GM18511 (cell line): Measurements from ENCODE around the gene CSTB.

ENCODE experiments used
- ATAC-seq: cut with Tn5 transposase; IDR thresholded peaks from one replicate; pipeline ENCODE4 v1.9.1; 2021; ENCODE audit warnings: mild to moderate bottlenecking, moderate library complexity; ENCODE audit not compliant: unreplicated experiment

The CSTB gene

DNA sequence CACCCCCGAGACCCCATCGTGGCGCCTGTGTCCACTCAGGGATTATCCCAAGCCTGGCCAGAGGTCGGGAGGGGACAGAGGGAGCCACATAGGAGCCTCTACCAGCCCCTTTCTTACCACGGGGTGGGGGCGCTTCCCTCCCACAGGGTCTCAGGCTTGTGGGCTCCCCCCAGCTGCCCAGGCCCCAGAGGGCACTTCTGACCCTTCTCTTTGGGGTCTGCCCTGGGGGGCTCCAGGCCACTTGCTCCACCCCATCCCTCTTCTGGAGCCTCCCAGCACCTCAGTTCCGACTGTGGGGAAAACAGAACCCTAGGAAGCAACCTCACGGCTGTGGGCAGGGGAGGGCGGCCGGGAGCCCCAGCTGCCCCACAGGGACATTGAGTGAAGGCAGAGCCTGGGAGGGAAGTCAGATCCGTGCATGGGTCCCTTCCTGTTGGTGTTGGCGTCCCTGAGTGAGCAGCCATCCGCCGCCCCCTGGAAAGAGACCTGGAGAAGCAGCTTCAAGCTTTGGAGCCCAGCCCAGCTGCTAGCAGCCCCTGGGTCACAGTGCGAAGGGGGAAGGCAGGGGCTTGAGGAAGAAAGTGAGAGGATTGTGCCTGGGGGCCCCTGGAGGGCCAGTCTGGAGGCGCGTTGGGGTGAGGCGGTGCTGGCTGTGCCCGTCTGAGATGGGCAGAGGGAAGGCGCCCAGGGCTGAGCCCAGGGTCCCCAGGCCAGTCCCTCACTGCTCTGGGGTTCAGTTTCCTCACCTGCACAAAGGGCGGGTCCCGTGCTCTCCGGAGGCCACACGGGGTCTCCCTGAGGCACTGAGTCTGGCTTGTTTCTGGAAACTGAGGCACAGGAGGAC, 35.4 kb upstream of the CSTB start:
- ATAC-seq: no peak

DNA sequence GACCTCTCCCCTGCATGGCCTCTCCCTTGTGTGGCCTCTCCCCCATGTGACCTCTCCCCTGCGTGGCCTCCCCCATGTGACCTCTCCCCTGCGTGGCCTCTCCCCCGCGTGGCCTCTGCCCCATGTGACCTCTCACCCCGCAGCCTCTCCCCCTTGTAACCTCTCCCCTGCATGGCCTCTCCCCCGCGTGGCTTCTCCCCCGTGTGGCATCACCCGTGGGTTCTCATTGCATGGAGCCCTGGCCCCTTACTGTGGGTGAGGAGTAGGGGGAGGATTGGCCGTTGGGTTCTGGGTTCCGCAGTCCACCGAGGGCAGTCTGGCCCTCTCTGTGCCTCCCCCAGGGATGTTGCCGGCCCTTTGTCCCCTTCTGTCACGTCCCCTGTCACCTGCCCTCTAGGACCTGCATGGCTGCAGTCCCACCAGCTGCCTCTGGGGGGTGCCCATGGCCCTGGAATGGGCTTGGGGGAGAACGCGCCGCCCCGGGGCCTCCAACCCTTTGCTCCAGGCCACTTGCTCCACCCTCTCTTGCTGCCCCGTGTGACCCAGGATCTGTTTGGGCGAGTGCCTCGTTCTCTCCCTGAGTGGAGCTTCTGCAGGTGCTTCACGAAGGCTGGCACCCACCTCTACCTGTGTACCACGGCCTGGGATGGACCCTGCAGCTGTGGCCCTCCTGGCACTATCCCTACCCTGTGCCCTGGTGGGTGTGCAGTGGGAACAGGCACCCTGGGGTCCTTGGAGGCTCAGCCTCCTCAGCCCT, 34.6 kb upstream of the CSTB start:
- ATAC-seq: peak; percentile 65

DNA sequence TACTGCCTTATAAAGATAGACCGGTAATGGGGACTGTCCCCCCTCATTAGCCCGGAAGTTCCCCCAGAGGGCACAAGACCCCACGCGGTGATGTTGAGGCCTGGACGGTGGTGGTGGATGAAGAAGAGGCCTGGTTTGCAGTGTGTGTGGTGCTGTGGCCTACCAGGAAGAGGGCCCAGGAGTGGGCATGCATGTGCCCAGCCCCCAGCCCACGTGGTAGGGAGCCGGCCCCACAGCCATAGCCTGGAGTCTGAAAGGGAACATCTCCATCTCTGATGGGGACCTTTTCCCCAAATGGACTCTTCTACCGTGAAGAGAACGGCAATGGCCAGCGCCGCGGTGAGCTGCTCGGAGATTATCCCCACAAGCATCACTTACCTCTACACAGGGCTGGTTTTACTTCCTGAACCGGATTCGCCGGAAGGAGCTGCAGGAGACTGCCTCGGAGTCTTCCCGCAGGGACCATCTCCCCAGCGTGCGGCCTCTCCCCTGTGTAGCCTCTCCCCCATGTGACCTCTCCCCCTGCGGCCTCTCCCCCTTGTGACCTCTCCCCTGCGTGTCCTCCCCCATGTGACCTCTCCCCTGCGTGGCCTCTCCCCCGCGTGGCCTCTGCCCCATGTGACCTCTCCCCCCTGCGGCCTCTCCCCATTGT, 33.9 kb upstream of the CSTB start:
- ATAC-seq: no peak

DNA sequence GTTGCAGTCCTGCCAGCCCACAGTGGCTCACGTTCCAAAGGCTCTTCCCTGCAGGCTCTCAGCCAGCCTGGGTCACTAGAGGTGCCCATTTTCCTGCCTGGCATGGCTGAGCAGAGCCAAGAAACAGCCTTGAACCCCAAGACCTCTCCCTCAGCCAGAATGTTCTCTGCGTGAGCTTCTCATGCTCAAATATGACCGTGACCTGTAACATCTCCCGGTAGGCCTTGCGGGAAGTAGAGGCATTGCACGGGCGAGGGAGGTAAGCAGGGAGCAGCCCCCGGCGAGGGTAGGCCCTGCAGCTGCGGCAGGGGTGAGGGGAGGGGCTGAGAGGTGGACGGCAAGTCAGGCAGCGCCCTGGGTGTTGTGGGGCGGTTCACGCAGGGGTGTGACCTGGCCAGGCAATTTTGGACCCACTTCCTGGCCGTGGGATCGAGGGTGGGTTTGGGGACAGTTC, 33.3 kb upstream of the CSTB start:
- ATAC-seq: no peak

DNA sequence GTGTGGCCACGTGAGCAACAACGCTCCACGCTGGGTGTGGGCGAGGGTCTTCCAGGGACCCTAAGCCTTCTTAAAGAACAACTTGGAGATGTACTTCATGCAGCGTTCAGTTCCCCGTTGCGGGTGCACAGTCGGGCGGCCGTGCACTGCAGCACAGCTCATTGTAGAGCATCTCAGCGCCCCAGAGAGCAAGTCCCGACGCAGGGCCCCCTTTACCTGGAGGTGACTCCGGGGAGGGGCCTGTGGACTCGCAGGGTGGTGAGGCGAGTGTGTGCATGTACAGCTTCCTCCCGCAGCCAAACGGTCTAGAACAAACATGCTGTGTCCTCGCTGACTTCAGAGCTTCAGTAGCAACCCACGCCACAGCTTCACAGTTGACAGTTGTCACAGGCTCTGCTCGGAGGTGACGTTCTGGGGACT, 32.7 kb upstream of the CSTB start:
- ATAC-seq: no peak

DNA sequence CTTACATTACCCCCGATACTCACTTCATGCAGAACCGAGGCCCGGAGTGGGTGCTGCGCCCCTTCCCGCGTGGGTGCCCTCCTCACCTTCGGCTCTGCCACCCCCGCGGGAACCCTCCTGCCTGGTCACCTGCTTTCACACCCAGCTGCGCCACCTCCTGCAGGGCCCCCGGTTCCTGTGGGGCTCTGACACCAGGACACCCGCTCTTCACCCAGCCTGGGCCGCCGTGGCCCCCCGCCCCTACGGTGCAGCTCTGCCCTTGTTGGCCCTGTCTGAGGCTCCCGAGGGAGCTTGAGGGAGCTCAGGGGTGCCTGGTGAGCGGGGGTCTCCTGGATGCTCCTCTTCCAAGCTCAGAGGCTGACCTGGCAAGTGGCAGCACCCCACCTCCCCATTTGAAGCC, 32.3 kb upstream of the CSTB start:
- no peak for ATAC-seq

DNA sequence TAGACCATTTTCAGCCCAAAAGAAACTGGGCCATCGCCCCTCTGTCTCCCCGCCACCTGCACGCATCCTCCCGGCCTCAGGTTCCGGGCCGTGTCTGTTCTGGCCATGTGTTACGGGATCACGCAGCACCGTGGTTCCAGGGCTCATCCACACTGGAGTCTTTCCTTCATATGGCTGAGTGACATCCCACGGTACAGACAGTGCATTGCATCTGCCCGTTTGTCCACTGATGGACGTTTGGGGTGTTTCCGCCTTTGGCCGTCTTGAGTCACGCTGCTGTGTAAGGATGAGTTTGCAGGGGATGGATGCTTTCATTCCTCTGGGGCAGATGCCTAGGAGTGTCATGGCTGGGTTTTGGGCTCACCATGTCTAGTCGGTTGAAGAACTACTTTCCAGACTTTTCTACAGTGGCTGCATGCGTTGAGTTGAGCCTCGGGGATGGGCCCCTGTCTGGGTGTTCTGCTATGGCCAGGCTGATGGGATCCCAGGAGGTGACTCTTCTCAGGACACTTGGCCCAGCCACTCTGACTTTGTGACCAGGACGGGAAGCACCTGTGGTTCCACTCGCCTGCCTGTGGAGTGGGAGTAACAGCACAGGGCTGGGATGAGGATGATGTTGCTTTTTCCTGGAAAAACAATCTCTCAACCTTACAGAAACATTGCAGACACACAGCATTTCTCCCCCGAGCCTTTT, 30.1 kb upstream of the CSTB start:
- no peak for ATAC-seq

DNA sequence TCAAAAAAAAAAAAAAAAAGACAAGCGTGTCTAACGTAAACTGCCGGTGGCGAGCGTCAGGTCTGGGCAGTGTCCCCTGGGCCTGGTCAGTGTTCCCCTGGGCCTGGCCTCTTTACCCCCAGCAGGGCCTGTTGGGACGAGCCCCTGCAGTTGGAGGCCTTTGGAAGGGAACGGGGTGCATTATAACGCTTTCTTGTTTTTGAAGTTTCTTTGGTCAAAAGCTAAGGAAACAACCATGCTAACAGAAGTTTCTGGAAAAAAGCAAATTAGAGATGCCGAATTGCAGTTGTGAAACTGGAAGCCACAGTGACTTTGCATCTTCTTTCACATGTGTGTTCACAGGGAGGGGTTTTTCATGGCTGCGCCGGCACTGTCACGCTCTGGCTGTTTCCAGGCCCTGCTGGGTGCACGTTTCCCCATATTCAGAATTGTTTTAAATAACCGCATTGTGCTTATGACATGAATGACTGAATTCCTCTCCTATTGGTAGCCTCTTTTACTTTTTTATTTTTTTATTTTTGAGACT, 29.2 kb upstream of the CSTB start:
- ATAC-seq: peak; percentile 84

DNA sequence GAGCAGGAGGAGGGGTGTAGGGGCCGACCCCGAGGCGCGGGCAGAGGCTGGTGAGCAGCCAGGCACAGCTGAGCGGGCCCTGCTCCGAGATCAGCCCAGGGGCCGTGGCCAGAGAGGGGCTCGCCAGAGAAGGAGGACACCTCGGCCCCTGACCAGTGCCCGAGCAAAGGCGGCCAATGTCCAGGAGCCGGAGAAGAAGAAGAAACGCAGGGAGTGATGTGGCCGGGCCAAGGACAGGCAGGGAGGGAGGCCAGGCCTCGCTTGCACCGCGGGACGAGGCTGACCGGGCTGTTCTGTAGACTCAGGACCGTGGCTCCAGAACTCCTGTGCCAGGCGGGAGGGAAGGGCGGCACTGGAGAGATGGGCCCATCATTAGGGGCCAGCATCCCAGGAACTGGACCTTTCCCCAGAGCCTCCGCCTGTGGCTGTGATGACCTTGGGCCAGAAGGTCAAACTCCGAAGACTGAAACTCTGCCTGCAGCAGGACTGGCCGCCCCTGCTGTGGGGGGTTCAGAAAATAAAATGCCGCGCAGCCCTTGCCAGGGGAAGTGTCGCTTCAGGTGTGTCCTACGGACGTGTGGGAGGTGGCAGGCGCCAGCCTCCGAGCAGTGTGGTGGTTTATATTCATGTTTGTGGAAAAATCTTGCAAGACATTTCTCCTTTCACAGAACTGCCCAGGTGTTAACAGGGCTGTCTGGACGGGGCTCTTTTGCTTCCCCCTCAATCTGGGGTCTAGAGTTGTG, 27.6 kb upstream of the CSTB start:
- no peak for ATAC-seq

DNA sequence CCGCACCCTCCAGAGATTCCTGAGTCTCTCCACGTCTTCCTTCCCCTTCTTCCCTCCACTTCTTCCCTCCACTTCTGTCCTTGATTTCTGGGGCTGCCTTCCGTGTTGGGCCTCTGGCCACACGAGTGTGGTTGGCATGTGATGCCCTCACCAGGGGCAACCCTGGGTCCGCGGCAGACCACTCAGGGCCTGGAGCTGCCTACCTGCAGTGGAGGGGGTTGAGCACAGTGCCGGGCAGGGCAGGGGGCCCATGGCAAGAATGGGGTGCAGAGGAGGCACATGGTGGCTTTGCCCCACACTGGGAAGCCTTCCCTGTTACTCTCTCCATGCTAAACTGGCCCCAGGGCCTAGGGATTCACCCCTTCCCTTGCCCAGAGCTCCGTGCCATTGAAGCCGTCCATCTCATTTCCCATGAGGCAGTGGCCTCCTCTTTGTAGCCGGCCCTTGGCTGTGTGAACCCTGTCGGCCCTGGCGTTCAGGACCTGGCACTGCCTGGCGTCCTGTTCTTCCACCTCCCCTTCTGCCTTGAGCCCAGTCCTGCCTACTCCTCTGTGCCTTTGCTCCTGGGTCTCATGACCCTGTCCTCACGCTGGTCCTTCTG, 26.7 kb upstream of the CSTB start:
- ATAC-seq: no peak

DNA sequence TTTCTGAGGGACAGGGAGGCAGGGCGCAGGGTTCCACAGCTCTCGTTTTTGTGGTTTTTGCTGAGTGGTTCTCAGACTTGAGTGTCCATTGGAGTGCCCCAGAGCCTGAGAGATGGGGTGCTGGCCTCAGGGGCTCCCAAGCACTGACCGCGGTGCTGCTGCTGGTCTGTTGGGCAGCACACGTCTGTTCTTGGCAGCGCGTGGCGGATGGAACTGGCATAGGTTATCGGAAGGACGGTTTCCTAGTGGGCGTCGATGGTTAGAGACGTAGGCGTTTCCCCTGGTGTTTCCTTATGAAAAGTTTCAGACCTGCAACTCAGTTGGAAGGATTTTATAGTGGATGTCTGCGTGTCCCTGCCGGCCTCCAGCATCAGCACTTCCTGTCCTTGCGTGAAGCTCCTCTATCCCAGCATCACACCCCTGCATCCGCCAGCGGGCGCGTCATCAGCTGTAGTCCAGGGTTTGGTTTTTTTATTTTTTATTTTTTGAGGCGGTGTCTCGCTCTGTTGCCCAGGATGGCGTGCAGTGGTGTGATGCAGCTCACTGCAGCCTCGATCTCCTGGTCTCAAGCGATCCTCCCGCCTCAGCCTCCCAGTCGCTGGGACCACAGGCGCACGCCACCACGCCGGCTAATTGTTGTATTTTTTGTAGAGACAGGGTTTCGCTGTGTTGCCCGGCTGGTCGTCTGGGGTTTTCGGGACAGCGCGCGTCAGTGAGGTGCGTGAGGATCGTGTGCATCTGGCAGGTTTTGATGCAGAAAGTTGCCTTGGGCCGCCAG, 25.1 kb upstream of the CSTB start:
- ATAC-seq: no peak

DNA sequence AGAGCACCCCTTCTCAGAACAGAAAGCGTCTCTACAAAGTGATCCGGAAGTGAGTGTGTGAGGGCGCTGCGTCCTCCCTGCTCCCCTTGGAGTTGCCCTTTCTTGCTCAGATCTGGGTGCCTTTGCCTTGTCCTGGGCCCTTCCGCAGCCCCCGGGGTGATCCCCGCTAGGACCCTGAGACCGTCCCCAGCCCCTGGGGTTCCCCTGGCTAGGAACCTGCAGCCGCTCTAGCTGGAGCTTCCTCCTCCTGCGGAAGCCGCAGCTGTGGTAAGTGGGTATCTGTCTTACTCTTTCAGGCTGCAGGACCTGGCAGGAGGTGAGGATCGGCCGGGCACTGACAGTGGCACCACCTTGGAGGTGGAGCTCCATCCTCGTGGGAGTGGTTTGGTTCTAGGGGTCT, 24.5 kb upstream of the CSTB start:
- no peak for ATAC-seq

DNA sequence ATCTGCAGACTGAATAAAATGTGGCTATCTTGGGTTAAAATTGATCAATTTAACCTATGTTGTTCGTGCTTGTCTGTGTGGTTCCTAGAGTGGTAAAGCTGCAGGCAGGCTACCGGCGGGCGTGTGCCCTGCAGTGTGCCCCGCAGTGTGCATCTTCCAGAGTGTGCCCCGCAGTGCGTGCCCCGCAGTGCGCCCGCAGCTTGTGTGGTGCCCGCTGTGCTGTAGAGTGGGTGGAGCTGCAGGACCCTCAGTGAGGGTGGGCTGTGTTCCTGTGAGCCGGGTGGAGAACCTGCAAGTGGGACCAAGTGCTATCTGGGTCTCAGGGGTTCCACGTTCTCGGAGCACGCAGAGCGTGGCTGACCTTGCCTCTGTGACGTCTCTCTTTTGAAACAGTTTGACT, 24.0 kb upstream of the CSTB start:
- ATAC-seq: no peak

DNA sequence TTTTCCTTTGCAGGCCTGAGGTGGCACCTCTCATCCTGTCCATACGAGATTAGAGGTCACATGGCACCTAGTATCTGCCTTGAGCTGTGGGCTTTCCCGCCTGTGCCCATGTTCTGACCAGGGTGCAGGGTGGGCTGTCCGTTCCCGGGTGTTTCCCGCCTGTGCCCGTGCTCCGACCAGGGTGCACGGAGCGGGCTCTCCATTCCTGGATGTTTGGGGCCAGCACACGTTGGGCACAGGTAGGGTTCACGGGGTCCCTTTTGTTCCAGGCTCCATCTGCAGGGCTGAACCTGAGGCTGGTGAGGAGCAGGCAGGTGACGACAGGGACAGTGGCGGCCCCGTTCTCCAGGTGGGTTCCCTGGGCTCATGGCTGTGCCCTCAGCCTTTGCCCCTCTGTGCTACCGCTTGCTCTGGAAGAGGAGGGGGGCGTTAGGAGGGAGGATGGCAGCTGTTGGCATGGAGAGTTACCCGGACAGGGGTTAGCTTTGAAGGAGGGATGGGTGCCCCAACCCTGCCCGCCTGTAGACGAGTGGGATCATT, 23.3 kb upstream of the CSTB start:
- ATAC-seq: no peak

DNA sequence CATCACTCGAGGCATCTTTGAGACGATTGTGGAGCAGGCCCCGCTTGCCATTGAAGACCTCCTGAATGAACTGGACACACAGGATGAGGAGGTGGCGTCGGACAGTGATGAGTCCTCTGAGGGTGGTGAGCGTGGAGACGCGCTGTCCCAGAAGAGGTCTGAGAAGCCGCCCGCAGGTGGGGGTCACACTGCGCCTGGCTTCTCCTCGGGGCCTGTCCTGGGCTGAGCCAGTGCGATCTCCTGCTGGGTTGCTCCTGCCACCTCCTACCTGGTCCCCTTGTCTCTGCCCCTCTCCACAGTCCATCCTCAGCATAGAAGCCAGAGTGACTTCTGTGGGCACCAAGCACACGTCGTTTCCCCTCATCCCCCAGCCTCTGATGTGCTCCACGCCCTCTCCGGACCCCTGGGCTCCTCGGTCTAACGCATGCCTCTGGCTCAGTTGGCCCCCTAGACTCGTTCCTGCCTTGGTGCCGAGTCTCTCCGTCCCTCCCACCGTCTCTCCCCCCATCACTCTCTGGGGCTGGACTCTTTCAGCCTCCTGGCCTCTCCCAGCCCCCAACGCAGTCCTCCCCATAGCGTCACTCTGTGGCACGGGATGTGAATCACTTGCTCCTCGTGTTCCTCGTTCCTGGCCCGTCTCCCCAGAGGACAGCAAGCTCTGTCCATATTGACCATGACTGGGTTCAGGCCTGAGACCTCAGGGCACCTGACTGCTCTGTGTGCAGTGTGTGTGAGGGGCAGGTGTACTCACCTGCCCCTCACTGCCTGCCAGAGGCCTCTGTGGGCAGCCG, 22.0 kb upstream of the CSTB start:
- no peak for ATAC-seq

DNA sequence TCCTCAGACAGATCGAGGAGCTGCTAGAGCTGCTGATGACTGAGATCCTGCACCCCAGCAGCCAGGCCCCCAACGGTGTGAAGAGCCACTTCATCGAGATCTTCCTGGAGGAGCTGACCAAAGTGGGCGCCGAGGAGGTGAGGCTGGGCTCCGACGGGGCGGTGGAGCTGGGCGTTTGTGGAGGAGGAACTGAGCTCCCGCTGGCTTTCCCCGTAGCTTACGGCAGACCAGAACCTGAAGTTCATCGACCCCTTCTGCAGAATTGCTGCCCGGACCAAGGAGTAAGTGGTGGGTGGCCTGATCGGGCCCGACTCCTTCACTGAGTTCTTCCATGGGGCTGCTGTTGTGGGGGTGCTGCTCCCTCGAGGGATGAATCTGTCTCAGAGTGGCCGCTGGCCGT, 21.3 kb upstream of the CSTB start:
- ATAC-seq: no peak

DNA sequence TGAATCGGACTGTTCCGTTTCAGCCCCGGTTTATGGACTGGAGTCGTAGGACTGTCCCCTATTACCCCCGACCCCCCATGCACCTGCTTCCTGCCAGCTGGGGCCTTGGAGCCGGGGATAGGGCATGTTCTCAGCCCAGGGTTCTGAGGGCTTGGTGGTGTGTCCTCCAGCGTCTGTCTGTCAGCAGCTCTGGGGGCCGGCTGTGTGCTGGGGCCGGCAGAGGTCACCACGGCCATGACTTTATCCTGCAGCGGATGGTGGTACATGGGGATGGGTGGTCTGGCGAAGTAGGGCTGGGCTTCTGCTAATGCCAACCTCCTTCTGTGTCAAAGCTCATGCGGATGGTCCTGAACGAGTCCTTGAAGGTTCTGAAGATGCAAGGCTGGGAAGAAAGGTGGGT, 18.7 kb upstream of the CSTB start:
- no peak for ATAC-seq

DNA sequence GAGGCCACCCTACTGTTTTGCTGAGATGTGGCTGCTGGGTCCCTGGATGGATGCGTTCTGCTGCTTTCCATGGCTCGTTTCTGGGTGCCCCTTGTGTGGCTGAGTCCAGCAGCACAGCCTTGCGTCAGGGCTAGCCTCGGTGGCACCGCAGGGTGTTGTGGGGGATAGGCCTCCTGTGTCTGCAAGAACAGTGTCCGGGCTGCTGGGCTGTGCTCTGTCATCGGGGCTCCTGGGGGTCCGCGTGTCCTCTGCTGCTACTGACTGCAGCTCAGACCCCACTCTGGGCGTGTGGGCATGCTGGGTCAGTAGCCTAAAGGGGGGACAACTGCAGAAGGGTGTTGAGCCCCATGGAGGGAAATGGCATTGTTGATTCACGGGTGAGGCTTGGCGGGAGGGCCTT, 18.2 kb upstream of the CSTB start:
- ATAC-seq: no peak
